ACC112 (cell line): ENCODE data around the gene BAX.

Experiments
- H2AFZ ChIP-seq: fragments of 200-600 bp; sonication (generic); one replicate; pipeline ENCODE4 v1.6.0; 2017; ENCODE audit warnings: antibody characterized with exemption, low read length; ENCODE audit not compliant: unreplicated experiment
- H3K27ac ChIP-seq: fragments of 200-600 bp; sonication (generic); 2 replicates; pipeline ENCODE4 v1.5.1; 2014; ENCODE audit warnings: low read depth, mild to moderate bottlenecking, antibody characterized with exemption, low read length, moderate library complexity
- H3K27me3 ChIP-seq: fragments of 200-600 bp; sonication (generic); 2 replicates; pipeline ENCODE4 v1.6.1; 2014; ENCODE audit warnings: mild to moderate bottlenecking, antibody characterized with exemption, low read length, moderate library complexity, mixed read lengths; ENCODE audit not compliant: insufficient read depth
- H3K36me3 ChIP-seq: fragments of 200-600 bp; sonication (generic); 2 replicates; pipeline ENCODE4 v1.6.1; 2016; ENCODE audit warnings: mild to moderate bottlenecking, antibody characterized with exemption, low read length, moderate library complexity, mixed read lengths; ENCODE audit not compliant: insufficient read depth
- H3K4me1 ChIP-seq: fragments of 200-600 bp; sonication (generic); one replicate; pipeline ENCODE4 v1.6.1; 2016; ENCODE audit warnings: low read length, mixed read lengths; ENCODE audit not compliant: insufficient read depth, unreplicated experiment, control insufficient read depth
- H3K4me3 ChIP-seq: fragments of 200-600 bp; sonication (generic); 2 replicates; pipeline ENCODE4 v1.5.1; 2014; ENCODE audit warnings: mild to moderate bottlenecking, low read depth, low read length
- H3K79me2 ChIP-seq: fragments of 200-600 bp; sonication (generic); one replicate; pipeline ENCODE4 v1.6.0; 2016; ENCODE audit warnings: low read length; ENCODE audit not compliant: control insufficient read depth, unreplicated experiment, insufficient read depth

The BAX gene

GRCh38 chr19:48999481-49000325 is 45.0 kb downstream of the BAX start:
- no peak overlapping the region for H3K27ac ChIP-seq
- peaks cover 4% of the 10 kb centered on the region; the same call in 1 of the 2 replicates for H3K36me3 ChIP-seq
- no peak overlapping the region for H3K4me3 ChIP-seq
- no peaks in the 10 kb centered on the region for H3K27me3 ChIP-seq
- no peak overlapping the region for H2AFZ ChIP-seq
- peaks cover 4% of the 10 kb centered on the region for H3K4me1 ChIP-seq
- peaks cover 26% of the 10 kb centered on the region for H3K79me2 ChIP-seq

- Histone ChIP-seq H2AFZ (no peak overlapping the region), H3K4me3 (no peak overlapping the region), H3K27ac (no peak overlapping the region), H3K4me1 (no peaks in the 10 kb centered on the region), H3K27me3 (no peaks in the 10 kb centered on the region), H3K36me3 (peaks cover 4% of the 10 kb centered on the region; the same call in 1 of the 2 replicates), H3K79me2 (no peaks in the 10 kb centered on the region)
These were observed 49.5 kb downstream of the BAX start for GRCh38 chr19:49004133-49004532.

- H3K4me3 ChIP-seq = no peak overlapping the region
- H3K36me3 ChIP-seq = peaks cover 4% of the 10 kb centered on the region; the same call in 1 of the 2 replicates
- no peaks in the 10 kb centered on the region for H3K79me2 ChIP-seq
- no peaks in the 10 kb centered on the region for H3K27me3 ChIP-seq
- no peaks in the 10 kb centered on the region for H3K4me1 ChIP-seq
- no peak overlapping the region for H3K27ac ChIP-seq
- no peak overlapping the region for H2AFZ ChIP-seq
These were observed 50.4 kb downstream of the BAX start for GRCh38 chr19:49004964-49005614.

- H3K79me2 ChIP-seq = no peaks in the 10 kb centered on the region
- H3K27me3 ChIP-seq = no peaks in the 10 kb centered on the region
- no peak overlapping the region for H3K27ac ChIP-seq
- no peak overlapping the region for H3K4me3 ChIP-seq
- no peak overlapping the region for H2AFZ ChIP-seq
- H3K36me3 ChIP-seq = peaks cover 4% of the 10 kb centered on the region; the same call in 1 of the 2 replicates
- no peaks in the 10 kb centered on the region for H3K4me1 ChIP-seq
These were observed 52.2 kb downstream of the BAX start for GRCh38 chr19:49006905-49007304.

GRCh38 chr19:49009828-49010227 is 55.2 kb downstream of the BAX start:
- H3K4me3 ChIP-seq = no peak overlapping the region
- H3K27ac ChIP-seq = no peak overlapping the region
- H2AFZ ChIP-seq = no peak overlapping the region
- no peaks in the 10 kb centered on the region for H3K79me2 ChIP-seq
- no peaks in the 10 kb centered on the region for H3K36me3 ChIP-seq
- H3K27me3 ChIP-seq = no peaks in the 10 kb centered on the region
- no peaks in the 10 kb centered on the region for H3K4me1 ChIP-seq

- Histone ChIP-seq H3K79me2 (no peaks in the 10 kb centered on the region), H3K27me3 (no peaks in the 10 kb centered on the region), H3K36me3 (no peaks in the 10 kb centered on the region)
These were observed 55.8 kb downstream of the BAX start for GRCh38 chr19:49010453-49010852.

GRCh38 chr19:49011194-49011593 is 56.5 kb downstream of the BAX start:
- H2AFZ ChIP-seq = no peak overlapping the region
- no peaks in the 10 kb centered on the region for H3K79me2 ChIP-seq
- no peaks in the 10 kb centered on the region for H3K4me1 ChIP-seq
- H3K27ac ChIP-seq = no peak overlapping the region
- H3K36me3 ChIP-seq = no peaks in the 10 kb centered on the region
- no peaks in the 10 kb centered on the region for H3K27me3 ChIP-seq
- no peak overlapping the region for H3K4me3 ChIP-seq

More at GRCh38 chr19:49010453-49010852, 55.8 kb downstream of the BAX start:
- H3K27ac ChIP-seq = no peak overlapping the region
- no peak overlapping the region for H3K4me3 ChIP-seq
- no peak overlapping the region for H2AFZ ChIP-seq
- no peaks in the 10 kb centered on the region for H3K4me1 ChIP-seq
